ENCODE results near the gene NET1. TPM values are rescaled to one million over a fixed set of nuclear protein-coding genes. Genes with fewer than 3 reads are reported as not detected.

NET1 gene
- total and polyA plus RNA-seq, 8 donors = 50.2 to 246 (median 84.6) TPM

GRCh38 chr10:5476918-5477525, 64.7 kb downstream of the NET1 start:
- Histone ChIP-seq H3K9me3 (no peaks in the 10 kb centered on the region), H3K27ac (peak overlapping the region in 2 of 5 donors; percentile 26 to 32), H3K4me1 (peaks cover 0 to 14% (median 6%) of the 10 kb centered on the region in 4 donors), H3K4me3 (no peak overlapping the region), H3K27me3 (no peaks in the 10 kb centered on the region), H3K36me3 (no peaks in the 10 kb centered on the region)
- TF ChIP-seq POLR2A (IDR thresholded peaks at IDR 0.05) (no peak), EP300 (IDR thresholded peaks at IDR 0.05) (no peak), POLR2AphosphoS5 (IDR thresholded peaks at IDR 0.05) (no peak)
- TF ChIP-seq, protein P1, sequence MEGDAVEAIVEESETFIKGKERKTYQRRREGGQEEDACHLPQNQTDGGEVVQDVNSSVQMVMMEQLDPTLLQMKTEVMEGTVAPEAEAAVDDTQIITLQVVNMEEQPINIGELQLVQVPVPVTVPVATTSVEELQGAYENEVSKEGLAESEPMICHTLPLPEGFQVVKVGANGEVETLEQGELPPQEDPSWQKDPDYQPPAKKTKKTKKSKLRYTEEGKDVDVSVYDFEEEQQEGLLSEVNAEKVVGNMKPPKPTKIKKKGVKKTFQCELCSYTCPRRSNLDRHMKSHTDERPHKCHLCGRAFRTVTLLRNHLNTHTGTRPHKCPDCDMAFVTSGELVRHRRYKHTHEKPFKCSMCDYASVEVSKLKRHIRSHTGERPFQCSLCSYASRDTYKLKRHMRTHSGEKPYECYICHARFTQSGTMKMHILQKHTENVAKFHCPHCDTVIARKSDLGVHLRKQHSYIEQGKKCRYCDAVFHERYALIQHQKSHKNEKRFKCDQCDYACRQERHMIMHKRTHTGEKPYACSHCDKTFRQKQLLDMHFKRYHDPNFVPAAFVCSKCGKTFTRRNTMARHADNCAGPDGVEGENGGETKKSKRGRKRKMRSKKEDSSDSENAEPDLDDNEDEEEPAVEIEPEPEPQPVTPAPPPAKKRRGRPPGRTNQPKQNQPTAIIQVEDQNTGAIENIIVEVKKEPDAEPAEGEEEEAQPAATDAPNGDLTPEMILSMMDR (IDR thresholded peaks at IDR 0.05) = no peak
- WGBS, 5 donors = 70 to 87% (median 81%) methylated on average over 13 of the region's 13 CpGs
- intact Hi-C loops (cut with DNase I; ENCODE audit: low total_unique reads) = no loop called here
- no peak for DNase-seq

GRCh38 chr10:5477948-5478693, 65.8 kb downstream of the NET1 start:
- peak overlapping the region in 1 of 5 donors; percentile 32 for H3K27ac ChIP-seq
- no peak overlapping the region for H3K4me3 ChIP-seq
- no peak for TF ChIP-seq POLR2A (IDR thresholded peaks at IDR 0.05)
- no peak for TF ChIP-seq EP300 (IDR thresholded peaks at IDR 0.05)
- no peak for TF ChIP-seq POLR2AphosphoS5 (IDR thresholded peaks at IDR 0.05)
- intact Hi-C loops (cut with DNase I; ENCODE audit: low total_unique reads) = no loop called here
- no peaks in the 10 kb centered on the region for H3K9me3 ChIP-seq
- H3K36me3 ChIP-seq = no peaks in the 10 kb centered on the region
- peaks cover 0 to 14% (median 6%) of the 10 kb centered on the region in 4 donors for H3K4me1 ChIP-seq
- no peak for DNase-seq
- WGBS, 5 donors = 89 to 95% (median 93%) methylated on average over 11 of the region's 11 CpGs
- no peaks in the 10 kb centered on the region for H3K27me3 ChIP-seq

- Histone ChIP-seq H3K9me3 (no peaks in the 10 kb centered on the region), H3K4me1 (peaks cover 0 to 14% (median 6%) of the 10 kb centered on the region in 4 donors), H3K36me3 (no peaks in the 10 kb centered on the region), H3K27ac (no peak overlapping the region), H3K27me3 (no peaks in the 10 kb centered on the region), H3K4me3 (no peak overlapping the region)
- no peak for DNase-seq
- no peak for TF ChIP-seq POLR2AphosphoS5 (IDR thresholded peaks at IDR 0.05)
- no peak for TF ChIP-seq EP300 (IDR thresholded peaks at IDR 0.05)
- no peak for TF ChIP-seq POLR2A (IDR thresholded peaks at IDR 0.05)
- TF ChIP-seq, protein P1 (IDR thresholded peaks at IDR 0.05) = no peak
- WGBS, 5 donors = 91 to 99% (median 96%) methylated on average over 14 to 18 of the region's 18 CpGs
- intact Hi-C loops (cut with DNase I; ENCODE audit: low total_unique reads) = no loop called here
These were observed 66.4 kb downstream of the NET1 start for GRCh38 chr10:5478694-5479305.

GRCh38 chr10:5479481-5480161, 67.3 kb downstream of the NET1 start:
- intact Hi-C loops (cut with DNase I; ENCODE audit: low total_unique reads) = no loop called here
- no peaks in the 10 kb centered on the region for H3K36me3 ChIP-seq
- no peak for TF ChIP-seq POLR2AphosphoS5 (IDR thresholded peaks at IDR 0.05)
- no peak for TF ChIP-seq POLR2A (IDR thresholded peaks at IDR 0.05)
- TF ChIP-seq EP300 (IDR thresholded peaks at IDR 0.05) = no peak
- TF ChIP-seq, protein P1 (IDR thresholded peaks at IDR 0.05) = no peak
- peaks cover 0 to 14% (median 6%) of the 10 kb centered on the region in 4 donors for H3K4me1 ChIP-seq
- H3K27ac ChIP-seq = no peak overlapping the region
- no peak overlapping the region for H3K4me3 ChIP-seq
- H3K9me3 ChIP-seq = no peaks in the 10 kb centered on the region
- H3K27me3 ChIP-seq = no peaks in the 10 kb centered on the region
- no peak for DNase-seq
- 69 to 78% (median 71%) methylated on average over 14 of the region's 14 CpGs for WGBS, 5 donors

Measured in stomach (tissue), 9 donors.